CMK (cell line): ENCODE results near the gene TAS1R2.

Experiments
- DNase-seq: peaks from one replicate; pipeline ENCODE4 v3.0.0-alpha.2; 2010; ENCODE audit warnings: low read depth

Gene TAS1R2

DNA sequence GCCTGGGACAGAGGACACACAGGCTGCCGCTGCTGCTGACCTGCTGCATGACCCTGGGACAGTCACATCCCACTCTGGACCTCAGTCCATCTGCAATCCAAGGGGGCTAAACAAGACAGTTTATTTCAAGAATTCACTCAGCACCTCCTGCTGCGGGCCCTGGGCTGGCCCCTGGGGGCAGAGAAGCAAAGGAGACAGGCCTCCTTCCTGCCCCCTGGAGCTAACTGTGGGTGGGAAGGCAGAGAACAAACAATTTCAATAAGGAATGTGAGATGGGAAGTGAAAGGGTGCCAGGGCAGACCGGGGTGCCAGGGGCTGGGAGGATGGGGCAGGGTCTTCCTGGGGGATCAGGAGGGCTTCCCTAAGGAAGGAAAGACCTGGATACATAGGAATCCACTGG lies 60.0 kb downstream of the TAS1R2 start:
- no peak for DNase-seq

DNA sequence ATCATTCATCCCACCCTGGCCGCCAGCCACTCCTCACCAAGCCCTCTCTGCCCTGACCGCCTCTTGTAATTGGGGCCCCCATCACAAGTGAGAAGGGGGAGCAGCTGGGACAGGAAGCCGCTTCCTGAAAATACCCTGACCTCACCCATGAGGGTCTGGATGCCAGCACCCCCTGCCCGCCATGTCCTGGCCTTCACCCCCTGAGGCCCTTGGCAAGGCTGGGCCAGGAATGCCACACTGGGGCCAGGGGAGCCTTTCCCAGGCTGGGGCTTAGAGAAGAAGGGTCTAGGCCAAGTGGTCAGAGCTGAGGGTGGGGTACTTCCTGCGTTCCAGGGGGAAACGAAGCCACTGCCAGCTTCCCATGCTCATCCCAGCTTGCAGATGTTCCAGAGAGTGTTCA lies 60.5 kb downstream of the TAS1R2 start:
- DNase-seq = no peak

DNA sequence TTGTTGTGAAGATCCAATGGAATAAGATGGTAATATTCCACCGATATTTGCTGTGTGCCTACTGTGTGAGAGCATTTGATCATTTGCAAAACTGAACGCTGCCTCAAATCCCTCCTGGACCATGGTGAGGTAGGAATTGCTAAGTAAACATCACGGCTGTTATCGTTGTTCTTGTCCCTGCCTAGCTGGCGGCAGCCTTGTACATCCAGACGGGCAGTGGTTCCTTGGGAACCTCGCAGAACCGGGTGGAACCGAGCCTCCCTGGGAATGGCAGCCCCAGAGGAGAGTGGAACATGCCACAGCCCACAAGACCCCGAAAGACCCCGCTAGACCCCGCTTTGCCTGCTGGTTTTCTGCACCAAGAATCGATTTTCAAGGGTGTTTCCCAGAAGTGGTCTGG lies 60.9 kb downstream of the TAS1R2 start:
- no peak for DNase-seq

DNA sequence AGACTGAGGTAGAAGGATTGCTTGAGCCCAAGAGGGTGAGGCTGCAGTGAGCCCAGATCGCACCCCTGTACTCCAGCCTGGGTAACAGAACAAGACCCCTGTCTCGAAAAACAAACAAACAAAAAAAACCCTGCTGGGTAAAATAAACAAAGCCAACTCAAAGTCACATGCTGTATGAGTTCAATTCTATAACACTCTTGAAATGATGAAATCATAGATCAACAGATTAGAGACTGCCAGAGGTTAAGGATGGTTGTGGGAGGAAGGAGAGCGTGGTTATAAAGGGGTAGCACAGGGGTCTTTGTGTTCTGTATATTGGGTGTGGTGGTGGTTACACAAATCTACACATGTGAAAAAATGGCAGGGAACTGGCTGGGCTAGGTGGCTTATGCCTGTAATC lies 62.5 kb downstream of the TAS1R2 start:
- no peak for DNase-seq

DNA sequence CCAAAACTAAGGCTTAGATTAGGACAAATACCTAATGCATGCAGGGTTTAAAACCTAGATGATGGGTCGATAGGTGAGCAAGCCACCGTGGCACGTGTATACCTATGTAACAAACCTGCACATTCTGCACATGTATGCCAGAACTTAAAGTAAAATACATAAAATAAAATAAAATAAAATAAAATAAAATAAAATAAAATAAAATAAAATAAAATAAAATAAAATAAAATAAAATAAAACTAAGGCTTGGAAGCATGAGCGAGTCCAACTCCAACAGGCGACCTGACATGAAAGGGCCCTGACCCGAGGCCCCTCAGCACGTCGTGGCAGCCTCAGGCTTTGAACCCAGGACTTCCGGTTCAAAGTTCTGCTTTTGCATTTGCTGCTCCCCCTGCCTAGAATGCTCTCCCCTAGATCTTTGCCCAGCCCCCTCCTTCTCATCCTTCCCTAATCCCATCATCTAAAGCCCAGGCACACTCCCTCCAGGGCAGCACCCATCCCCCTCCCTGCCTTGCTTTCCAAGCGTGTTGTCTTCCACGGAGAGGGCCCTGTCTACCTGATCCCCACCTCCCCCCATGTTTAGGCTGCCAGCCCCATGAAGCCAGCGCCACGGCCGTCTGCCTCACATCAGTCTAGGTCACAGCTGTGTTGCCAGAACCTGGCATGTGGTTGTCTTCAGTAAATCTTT lies 64.3 kb downstream of the TAS1R2 start:
- no peak for DNase-seq

DNA sequence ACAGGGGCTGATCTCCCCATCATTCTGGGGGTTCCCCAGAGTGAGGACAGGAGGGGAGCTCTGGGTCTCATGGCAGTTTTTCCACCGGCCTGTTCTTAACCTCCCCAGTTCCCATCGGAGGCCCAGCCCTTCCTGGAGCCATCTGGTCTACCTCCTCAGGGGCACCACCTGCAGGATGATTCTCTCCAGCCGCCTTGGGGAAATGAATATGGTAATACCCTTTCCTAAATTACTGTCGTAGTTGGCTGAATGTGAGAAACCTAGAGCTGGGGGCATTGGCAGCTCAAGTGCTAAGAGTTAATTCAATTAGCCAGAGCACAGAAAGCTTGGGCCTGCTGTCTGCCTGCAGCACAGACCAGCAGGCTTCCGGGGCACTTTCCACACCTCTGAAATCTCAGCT lies 64.9 kb downstream of the TAS1R2 start:
- no peak for DNase-seq

DNA sequence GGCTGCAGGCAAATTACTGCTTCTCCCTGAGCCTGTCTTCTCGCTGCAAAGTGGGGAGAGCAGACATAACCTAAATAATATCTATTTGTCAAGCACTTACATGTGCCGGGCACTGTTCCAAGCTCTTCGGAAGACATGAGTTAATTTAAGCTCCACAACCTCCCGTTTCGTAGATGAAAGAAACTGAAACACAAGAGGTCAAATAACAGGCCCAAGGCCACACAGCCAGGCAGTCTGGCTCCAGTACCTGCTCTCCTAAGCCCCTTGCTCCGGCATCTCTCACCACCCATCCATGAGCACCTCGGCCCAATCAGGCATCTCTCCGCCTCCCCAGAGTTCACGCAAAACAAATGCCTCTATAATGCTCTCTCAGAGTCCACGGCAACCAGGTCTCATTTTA lies 65.4 kb downstream of the TAS1R2 start:
- no peak for DNase-seq

DNA sequence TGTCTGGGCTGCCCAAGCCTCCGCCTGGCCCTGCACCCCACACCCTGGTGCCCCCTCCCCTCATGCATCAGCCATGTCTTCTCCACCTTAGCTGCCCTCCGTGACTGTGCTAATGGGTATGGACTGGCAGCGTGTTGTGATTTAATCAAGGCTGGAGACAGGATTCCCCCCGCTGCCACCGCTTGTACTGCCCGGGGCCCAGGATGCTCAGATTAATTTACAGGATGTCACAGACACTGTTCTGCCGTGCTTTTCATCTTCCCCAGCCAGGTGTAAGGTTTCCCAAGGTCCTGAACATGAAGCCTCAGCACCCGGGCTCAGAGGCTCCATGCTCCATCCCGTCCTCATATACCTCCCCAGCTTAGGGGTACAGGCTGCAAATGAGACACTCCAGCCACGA lies 66.3 kb downstream of the TAS1R2 start:
- no peak for DNase-seq

DNA sequence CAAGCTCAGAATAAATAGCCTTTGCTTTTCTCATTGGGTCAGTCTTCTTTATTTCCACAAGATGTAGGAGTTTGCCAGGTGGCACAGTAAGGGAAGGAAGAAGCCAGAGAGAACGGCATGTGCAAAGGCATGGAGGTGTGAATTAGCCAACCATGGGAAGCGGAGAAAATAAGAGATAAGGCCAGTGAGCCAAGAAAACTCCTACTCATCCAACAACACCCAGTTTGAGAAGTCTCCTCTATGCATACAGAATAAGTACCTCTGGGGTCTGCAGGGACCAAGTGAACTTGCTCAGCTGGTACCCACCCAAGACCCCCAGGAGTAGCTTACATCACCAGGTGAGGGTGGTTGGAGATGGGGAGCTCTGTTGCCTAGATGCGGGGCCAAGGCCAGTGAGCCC lies 66.7 kb downstream of the TAS1R2 start:
- no peak for DNase-seq
